Stimulated activated CD4-positive, alpha-beta T cell treated with anti-CD3 and anti-CD28 coated beads, Interleukin-4, amount 100 ng/mL, for 24 hours (primary cell): ENCODE results near the gene PAK4.
A peak's percentile ranks its signal among the peaks of the same experiment; 100 is the strongest.
"Not testable (repeated sequence)": the region's sequence is repeated elsewhere in the genome, so short reads cannot be mapped to it uniquely, and the experiment has no call there.

Experiments used
- DNase-seq: peaks from one replicate; pipeline ENCODE4 v3.0.0-alpha.2; 2020

The PAK4 gene

DNA sequence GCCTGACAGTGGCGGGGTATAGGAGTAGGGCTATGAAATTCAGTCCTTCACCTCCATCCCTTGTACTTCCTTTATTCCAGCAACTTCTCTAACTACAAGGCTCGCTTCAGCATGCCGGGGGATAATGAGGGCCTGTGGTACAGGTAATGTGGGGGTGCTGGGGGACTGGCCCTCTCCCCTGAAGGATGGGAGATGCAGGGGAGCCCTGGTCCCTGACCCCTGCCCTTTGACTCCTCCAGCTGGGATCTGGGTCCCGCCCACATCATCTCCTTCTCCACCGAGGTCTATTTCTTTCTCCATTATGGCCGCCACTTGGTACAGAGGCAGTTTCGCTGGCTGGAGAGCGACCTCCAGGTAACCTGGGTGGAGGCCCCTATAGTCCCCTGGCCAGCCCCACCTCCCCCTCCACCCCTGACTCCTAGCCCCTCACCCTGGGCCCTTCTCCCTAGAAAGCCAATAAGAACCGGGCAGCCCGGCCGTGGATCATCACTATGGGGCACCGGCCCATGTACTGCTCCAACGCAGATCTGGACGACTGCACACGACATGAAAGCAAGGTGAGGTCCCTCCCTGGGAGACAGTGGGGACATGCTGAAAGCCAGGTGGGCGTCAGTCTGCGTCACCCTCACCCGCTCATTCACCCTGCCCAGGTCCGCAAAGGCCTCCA, 25.0 kb upstream of the PAK4 start:
- no peak for DNase-seq

DNA sequence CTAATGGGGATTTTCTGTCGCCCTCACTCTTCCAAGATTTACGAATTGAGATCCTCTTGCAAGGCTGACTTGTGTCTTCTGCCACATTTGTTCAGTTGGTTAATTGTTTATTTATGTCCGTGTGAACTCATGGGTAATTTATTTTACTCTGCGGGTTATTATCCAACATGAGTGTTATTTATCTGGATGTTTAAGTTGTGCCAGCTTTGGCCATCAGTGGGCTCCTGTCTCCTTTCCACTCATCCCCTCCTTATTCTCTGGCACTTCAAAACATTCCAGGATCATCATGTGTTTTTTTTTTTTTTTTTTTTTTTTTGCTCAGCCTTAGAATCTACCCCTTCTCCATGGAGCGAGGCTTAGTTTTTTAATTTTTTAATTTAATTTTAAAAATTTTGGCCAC, 22.4 kb upstream of the PAK4 start:
- DNase-seq, result no peak

GRCh38 chr19:39104186-39104596, 21.4 kb upstream of the PAK4 start:
- DNase-seq, result no peak

DNA sequence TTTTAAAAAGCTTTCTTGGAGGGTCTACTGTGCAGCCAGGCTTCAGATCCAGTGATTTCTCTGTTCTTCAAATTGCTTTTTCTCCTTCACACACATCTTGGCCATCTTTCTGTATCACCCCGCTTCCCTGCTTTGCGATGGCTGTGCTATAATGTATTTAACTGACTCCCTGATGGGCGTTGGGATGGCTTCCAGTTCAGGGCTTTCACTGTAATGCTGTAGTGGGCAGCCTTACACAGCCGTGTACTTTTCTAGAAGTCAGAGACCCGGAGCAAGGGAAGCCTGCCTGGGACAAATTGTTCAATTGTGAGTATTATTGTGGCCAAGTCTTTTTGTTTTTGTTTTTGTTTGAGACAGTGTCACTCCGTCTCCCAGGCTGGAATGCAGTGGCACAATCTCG, 19.4 kb upstream of the PAK4 start:
- DNase-seq, result no peak

GRCh38 chr19:39109641-39110040, 15.9 kb upstream of the PAK4 start:
- DNase-seq, result no peak

DNA sequence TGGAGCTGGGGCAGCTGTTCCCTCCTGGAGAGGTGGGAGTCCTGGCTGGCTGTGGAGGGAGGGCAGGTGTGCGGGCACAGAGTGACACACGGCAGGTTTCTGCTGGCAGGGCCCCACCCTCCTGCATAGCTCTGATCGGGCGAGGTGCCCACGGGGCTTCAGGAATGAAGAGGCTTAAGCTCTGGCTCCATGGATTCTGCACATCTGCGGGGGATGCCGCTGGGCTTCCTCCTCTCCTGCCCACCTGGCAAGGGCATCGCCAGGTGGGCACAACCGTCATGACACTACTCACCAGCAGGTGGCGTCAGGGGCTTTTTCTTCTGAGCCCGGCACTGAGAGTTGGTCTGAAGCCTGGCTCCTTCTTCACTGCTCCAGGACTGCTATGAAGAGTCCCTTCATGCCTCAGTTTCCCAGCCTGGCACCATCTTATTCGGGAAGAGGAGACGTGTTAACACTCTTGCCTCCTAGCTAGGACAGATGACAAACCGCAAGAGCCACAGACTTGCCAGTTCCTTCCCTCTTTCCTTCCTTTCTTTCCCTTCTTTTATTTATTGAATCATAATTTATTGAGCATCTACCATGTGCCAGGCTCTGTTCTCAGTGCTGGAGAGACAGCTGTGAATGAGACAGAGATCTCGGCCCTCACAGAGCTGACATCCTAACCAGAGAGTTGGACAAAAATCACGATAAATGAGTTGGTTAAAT, 15.2 kb upstream of the PAK4 start:
- DNase-seq, result peak; percentile 82

- DNase-seq, result no peak
These were observed 13.9 kb upstream of the PAK4 start for GRCh38 chr19:39111593-39112199.

- no peak for DNase-seq
These were observed 13.2 kb upstream of the PAK4 start for GRCh38 chr19:39112338-39112890.

- DNase-seq, result no peak
These were observed 12.4 kb upstream of the PAK4 start for GRCh38 chr19:39113199-39113598.

DNA sequence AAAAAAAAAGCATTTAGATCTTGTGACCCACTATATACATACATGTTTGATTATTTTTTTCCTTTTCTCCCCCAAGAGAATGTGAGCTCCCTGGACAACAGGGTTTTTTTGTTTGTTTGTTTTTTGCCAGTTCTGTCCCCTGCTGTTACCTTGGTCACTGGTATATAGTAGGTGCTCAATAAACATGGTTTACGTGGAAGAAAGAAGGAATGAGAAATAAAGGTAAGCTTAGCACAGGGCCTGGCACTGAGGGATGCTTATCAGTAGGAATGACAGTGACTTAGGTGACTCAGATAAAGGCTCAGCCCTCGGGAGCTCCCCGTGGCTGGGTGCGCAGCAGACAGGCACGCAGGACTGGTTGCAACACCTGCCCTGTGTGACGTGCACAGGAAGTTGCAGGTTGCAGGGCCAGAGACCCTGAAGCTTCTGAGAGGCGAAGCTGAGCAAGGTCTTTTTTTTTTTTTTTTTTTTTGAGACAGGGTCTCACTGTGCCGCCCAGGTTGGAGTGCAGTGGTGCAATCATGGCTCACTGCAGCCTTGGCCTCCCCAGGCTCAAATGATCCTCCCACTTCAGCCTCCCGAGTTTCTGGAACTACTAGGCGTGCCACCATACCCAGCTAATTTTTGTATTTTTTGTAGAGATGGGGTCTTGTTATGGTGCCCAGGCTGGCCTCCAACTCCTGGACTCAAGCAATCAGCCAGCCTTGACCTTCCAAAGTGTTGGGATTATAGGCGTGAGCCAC, 10.3 kb upstream of the PAK4 start:
- DNase-seq, result no peak

DNA sequence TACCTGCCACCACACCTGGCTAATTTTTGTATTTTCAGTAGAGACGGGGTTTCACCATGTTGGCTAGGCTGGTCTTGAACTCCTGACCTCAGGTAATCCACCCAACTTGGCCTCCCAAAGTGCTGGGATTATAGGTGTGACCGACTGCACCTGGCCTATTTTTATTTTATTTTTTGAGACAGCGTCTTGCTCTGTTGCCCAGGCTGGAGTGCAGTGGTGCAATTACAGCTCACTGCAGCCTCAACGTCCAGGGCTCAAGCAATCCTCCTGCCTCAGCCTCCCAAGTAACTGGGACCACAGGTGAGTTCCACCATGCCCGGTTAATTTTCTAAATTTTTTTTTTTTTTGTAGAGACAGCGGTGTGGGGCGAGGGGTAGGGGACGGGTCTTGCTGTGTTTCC, 8.6 kb upstream of the PAK4 start:
- not testable (repeated sequence) for DNase-seq

- DNase-seq, result no peak
These were observed 5.8 kb upstream of the PAK4 start for GRCh38 chr19:39119830-39120229.

GRCh38 chr19:39122934-39123731, 2.5 kb upstream of the PAK4 start:
- no peak for DNase-seq

GRCh38 chr19:39124136-39124764, 1.3 kb upstream of the PAK4 start:
- DNase-seq, result no peak

DNA sequence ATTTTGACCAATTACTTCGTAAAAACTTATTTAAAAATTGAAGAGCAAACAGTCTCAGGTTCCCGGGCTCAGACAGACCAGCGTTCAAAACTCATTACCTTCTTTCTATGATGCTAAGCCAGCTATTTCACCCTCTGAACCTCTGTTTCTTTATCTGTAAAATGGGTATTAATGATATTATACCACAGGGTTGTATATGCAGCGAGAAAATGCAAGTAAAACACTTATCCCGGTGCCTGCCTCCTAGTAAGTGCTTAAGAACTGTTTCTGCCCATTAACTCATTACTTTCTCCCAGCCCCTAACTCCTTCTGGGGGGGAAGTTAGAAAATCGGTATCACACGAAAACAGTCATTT, 410 bp upstream of the PAK4 start:
- DNase-seq, result no peak

DNA sequence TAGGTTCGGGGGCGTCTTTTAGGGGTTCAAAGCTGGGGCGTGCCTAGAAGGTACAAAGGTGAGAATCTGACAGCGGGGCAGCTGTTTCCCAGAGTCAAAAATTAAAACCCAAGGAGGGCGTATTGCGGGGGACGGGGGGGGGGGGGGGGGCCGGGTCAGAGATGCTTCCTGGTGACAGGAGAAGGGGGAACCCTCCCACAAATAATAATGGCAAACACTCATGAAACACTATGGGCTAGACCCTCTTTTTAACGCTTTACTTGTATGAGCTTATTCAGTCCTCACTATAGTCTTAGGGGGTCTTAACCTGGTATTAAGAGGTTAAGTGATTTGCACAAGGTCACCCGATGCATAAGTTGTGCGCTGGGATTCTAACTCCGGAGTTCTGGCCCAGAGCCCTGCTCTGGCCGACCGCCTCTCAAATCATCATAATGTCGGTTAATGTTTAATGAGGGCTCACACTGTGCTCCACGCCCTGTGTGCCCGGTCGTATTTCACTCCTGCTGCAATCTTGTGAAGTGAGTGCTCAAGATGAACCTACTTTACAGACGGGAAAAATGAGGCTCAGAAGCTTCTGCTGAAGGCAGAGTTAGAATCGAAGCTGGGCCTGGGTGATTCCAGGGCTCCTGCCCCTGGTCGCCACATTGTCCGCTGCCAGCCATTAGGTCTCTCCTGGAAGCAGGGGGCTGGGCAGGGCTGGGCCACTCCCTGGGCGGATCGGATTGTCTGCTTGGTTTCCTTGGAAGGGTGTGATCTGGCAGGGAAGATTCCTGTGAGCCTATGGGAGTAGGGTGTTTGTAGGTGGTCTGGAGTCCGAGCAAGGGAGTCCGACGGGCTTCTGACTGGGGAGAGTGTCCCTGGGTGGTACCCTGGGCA, 964 bp downstream of the PAK4 start:
- no peak for DNase-seq

DNA sequence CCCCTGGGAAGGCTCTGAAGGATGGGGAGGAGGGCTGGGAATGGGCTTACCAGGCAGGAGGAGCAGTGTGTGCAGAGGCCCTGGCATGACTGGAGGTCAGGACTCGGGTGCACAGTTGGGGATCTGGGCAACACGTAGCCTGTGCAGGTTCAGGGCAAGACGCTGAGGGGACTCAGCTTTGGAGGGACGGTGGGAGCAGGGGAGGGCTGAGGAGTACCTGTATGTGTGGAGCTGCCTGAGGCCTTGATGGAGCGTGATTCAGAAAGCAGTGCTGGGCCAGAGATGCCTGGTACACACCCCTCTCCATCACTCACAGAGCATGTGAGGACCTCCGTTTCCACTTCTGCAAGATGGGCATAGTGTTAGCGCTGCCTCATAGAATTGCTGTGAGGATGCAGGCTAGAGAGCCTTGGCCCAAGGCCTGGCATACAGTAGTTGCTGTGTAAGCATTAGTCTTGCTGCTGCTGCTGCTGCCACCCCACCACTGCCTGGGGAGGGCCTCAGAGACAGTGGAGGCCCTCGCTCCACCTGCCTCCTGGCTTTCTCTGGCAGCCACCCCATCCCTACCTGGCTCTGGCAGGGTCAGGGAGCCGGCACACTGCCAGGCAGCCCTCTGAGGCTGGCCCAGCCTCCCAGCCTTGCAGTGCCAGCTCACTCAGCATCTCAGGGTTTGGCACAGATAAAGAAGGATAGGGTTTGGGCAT, 2.4 kb downstream of the PAK4 start:
- DNase-seq, result no peak

DNA sequence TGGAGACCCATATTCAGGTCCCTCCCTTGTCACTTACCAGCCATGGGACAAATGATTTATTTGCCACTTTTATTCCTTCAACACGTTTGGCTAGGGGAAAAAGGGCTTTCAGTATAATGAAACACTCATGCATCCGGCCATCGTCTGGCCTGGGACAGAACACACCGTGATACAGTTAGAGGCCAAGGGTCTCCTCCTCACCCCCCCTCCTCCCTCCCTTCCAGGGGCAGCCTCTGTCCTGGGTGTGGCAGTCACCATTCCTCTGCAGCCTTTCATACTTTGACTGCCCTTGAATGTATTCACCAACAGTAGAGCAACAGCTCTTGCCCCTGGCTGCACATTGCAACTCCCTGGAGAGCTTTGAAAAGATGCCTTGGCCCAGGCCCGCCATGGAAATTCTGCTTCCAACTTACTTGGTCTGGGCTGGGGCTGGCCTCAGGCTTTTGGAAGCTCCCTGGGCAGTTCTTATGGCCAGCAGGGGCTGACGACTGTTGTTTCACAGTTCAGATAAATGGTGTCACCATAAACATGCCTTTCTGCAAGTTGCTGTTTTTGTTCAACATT, 3.0 kb downstream of the PAK4 start:
- no peak for DNase-seq

DNA sequence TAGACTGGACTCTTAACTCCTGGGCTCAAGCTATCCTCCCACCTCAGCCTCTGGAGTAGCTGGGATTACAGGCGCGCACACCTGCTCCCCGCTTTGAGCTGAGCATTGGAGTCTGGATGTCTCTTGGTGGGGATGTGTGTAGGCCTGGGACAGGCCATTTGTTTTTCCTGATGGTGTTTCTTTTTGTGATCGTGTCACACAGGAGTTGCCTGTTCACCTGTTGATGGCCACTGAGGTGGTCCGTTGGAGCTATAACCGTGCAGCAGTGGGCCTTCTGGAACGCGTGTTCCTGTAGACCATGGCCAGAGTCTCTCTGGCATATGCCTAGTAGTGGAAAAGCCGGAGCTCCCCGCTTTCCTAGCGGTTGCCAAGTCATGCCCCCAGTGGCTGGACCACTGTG, 3.5 kb downstream of the PAK4 start:
- DNase-seq, result no peak
